Hematopoietic multipotent progenitor cell treated with erythropoietin and hydrocortisone succinate and interleukin-3 and kit ligand, for 17 days (in vitro differentiated cells): ENCODE data around the gene PNPLA6.

Source experiments
- DNase-seq: peaks from one replicate; pipeline ENCODE4 v3.0.0-alpha.2; 2015; ENCODE audit warnings: low spot score

The PNPLA6 gene

GRCh38 chr19:7515645-7516151 is 19.8 kb upstream of the PNPLA6 start, which contains the start of gene ZNF358:
TSS of gene ZNF358 (plus strand) at chr19:7516103. CDS start at chr19:7519243, 3,140 bp downstream.
- no peak for DNase-seq

DNA sequence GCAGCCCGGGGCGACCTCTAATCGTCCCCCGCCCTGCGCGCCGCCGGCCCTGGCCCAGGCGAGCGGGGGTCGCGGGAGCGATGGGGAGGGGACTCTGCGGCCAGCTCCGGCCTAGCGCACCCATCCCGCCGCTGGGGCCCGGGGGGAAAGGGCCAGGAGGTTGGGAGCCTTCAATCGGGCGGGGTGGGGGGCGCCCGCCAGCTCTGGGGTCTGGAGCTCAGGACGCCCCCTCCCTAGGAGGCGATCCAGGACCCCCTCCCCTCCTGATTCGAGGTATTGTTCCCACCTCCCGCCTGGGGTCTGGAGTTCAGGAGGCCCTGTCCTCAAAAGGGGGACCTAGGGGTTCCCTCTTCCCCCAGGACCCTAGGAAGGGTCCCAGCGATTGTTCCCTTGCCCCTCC is 19.2 kb upstream of the PNPLA6 start:
- DNase-seq, result no peak

DNA sequence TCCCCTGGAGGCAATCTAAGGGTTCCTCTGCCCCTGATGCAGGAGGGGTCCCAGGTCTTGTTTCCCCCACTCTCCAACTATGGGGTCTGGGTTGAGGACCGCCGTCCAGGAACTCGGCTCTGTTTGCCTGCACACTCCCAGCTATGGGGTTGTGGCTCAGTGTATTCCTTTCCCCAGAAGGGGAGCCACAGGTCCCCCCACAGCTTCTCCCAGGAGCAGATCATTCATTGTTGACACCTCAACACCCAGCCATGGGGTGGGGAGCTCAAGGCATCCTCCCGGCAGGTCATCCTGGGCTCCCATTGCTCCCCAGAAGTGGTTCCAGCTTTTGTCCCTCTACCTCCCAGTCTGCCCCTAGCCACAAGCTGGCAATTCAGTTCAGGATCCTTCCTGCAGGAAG is 18.6 kb upstream of the PNPLA6 start:
- no peak for DNase-seq

DNA sequence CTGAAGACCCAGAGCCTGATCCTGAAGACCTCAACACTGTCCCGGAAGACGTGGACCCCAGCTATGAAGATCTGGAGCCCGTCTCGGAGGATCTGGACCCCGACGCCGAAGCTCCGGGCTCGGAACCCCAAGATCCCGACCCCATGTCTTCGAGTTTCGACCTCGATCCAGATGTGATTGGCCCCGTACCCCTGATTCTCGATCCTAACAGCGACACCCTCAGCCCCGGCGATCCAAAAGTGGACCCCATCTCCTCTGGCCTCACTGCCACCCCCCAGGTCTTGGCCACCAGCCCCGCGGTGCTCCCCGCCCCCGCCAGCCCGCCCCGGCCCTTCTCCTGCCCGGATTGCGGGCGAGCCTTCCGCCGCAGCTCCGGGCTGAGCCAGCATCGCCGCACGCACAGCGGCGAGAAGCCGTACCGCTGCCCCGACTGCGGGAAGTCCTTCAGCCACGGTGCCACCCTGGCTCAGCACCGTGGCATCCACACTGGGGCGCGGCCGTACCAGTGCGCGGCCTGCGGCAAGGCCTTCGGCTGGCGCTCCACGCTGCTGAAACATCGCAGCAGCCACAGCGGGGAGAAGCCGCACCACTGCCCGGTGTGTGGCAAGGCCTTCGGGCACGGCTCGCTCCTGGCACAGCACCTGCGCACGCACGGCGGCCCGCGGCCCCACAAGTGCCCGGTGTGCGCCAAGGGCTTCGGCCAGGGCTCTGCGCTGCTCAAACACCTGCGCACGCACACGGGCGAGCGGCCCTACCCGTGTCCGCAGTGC is 16.0 kb upstream of the PNPLA6 start:
- no peak for DNase-seq

- DNase-seq, result no peak
Measured at GRCh38 chr19:7520131-7521051, 15.1 kb upstream of the PNPLA6 start.

- DNase-seq, result no peak
Measured at GRCh38 chr19:7521551-7522071, 13.9 kb upstream of the PNPLA6 start.

GRCh38 chr19:7522072-7522922 is 13.2 kb upstream of the PNPLA6 start, which contains the start of gene MCOLN1:
TSS of gene MCOLN1 (plus strand) at chr19:7522624. CDS start at chr19:7522751, 127 bp downstream.
- peak; percentile 100 for DNase-seq

- DNase-seq, result peak; percentile 83
Measured at GRCh38 chr19:7522923-7523667, 12.4 kb upstream of the PNPLA6 start.

DNA sequence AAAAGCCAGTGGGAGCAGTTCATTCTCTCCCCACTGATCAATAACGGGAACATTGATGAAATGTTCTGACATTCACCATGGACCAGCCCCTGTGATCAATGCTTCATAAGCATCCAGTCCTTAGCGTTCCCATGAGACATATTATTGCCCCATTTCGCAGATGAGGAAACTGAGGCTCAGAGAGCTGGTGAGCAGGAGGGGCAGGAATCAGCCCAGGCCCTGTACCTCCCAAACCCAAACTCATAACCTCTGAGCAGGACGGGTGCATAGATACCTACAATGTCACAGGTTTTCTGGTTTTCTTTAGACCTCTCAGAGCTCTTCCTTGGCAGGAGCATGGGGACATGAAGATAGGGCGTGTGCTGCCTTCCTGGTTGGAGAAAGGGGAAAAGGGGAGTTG is 11.0 kb upstream of the PNPLA6 start:
- DNase-seq, result no peak

- no peak for DNase-seq
Measured at GRCh38 chr19:7524992-7525739, 10.4 kb upstream of the PNPLA6 start.

DNA sequence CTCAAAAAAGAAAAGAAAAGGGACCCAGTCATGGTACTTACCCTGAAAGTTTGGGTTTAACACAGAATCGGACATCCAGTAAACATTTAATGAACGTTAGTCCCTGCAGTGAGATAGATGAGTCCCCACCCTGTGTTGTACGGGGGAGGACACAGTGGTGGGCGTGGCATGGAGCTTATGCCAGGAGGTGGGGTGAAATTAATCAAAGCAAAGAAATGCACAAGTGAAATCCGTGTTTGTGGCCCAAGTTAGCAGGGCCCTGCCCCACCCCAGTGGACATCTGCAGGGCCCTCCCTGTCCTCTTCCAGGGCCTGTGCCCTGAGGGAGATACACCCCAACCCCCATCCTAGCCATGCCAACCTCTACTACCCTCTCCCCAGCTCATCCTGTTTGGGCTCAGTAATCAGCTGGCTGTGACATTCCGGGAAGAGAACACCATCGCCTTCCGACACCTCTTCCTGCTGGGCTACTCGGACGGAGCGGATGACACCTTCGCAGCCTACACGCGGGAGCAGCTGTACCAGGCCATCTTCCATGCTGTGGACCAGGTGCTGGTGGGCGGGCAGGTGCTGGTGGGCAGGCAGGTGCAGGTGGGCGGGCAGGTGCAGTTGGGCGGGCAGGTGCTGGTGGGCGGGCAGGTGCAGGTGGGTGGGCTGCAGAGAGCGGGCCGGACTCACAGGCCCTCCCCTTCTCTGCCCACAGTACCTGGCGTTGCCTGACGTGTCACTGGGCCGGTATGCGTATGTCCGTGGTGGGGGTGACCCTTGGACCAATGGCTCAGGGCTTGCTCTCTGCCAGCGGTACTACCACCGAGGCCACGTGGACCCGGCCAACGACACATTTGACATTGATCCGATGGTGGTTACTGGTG is 9.2 kb upstream of the PNPLA6 start:
- DNase-seq, result no peak

DNA sequence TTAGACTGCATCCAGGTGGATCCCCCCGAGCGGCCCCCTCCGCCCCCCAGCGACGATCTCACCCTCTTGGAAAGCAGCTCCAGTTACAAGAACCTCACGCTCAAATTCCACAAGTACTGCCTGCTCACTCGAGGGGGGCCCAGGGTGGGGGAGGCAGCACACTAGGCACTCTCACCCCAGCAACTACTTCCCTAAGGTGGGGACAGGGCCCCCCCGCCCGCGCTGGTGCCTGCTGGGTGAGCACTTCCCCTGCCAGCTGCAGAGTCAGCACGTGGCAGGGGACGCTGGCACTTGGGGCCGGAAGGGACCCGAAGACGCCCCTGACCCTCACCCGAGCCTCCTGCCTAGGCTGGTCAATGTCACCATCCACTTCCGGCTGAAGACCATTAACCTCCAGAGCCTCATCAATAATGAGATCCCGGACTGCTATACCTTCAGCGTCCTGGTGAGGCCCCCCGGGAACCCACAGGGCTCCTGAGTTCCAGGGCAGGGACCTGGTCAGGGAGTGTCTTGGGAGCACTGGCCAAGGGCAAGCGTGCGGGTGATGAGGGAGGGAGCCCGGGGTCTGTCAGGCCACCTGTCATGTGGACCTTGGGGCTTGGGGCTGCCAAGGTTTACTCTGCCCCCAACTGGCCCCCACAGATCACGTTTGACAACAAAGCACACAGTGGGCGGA is 7.9 kb upstream of the PNPLA6 start:
- DNase-seq, result no peak

DNA sequence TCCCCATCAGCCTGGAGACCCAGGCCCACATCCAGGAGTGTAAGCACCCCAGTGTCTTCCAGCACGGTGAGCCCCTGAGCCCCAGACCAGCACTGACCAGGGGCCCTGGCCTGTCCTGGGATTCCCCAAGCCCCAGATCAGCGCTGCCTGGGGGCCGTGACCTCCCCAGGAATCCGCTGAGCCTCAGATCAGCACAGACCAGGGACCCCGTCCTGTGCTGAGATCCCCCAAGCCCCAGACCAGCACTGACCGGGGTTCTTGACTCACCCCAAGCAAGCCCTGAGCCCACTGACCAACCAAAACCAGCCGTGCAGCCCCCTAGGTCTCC is 7.4 kb upstream of the PNPLA6 start:
- no peak for DNase-seq

DNA sequence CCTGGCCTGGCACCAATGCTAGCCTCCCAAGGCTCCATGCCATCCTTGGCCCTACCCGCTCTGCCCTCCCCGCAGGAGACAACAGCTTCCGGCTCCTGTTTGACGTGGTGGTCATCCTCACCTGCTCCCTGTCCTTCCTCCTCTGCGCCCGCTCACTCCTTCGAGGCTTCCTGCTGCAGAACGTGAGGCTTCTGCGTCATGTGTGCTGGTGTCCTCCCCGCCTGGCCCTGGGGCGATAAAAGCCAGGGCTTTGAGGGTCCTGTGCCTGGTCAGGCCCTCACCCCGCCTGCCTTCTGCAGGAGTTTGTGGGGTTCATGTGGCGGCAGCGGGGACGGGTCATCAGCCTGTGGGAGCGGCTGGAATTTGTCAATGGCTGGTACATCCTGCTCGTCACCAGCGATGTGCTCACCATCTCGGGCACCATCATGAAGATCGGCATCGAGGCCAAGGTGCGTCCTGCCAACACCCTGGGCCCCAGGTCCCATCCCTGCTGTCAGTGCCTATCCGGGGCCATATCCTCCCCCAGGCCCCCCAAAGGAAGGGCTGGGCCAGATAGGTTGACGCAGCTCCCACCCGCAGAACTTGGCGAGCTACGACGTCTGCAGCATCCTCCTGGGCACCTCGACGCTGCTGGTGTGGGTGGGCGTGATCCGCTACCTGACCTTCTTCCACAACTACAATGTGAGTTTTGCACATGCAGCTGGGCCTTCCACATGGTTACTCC is 6.8 kb upstream of the PNPLA6 start:
- no peak for DNase-seq

GRCh38 chr19:7529246-7529600 is 6.3 kb upstream of the PNPLA6 start:
- no peak for DNase-seq

DNA sequence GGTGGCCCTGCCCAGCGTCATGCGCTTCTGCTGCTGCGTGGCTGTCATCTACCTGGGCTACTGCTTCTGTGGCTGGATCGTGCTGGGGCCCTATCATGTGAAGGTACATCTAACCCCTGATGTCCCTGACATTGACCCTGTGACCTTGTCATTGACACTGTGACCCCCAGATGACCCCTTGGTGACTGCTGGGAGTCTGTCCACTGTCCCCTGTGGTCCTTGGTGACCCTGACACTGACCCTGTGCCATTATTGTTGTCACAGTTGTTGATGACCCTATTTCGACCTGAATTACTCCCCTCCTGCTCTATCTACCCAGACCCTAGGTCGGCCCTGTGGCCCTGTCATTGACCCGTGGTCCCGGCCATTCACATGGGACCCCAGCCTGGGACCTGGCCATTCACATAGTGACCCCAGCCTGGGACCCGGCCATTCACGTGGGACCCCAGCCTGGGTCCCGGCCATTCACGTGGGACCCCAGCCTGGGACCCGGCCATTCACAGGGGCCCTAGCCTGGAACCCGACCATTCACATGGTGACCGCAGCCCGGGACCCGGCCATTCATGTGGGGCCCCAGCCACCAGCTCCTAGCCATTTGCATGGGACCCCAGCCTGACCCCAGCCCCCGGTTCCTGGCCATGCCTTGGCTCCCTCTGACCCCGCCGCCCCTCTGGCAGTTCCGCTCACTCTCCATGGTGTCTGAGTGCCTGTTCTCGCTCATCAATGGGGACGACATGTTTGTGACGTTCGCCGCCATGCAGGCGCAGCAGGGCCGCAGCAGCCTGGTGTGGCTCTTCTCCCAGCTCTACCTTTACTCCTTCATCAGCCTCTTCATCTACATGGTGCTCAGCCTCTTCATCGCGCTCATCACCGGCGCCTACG is 5.7 kb upstream of the PNPLA6 start:
- no peak for DNase-seq

DNA sequence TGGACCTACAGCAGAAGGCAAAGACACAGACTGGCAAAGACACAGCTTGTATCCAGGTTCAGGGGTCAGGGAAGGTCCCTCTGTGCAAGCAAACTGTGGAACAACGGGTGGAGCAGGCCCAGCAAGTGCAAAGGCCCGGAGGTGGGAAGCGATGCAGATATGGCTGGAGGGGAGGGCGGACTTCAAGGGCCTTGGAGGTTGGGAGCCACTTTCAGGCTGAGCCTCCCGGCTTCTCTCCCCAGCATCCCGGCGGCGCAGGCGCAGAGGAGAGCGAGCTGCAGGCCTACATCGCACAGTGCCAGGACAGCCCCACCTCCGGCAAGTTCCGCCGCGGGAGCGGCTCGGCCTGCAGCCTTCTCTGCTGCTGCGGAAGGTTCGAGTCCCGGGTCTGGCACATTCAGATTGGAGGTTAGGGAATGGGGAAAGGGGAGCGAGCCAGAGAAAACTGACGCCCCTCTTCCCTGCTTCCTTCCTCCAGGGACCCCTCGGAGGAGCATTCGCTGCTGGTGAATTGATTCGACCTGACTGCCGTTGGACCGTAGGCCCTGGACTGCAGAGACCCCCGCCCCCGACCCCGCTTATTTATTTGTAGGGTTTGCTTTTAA is 2.1 kb upstream of the PNPLA6 start:
- DNase-seq, result no peak
